HepG2 (cell line): Measurements from ENCODE around the gene GAL3ST3. TPM values are rescaled to one million over a fixed set of nuclear protein-coding genes. Genes with fewer than 3 reads are reported as not detected.

Source experiments
- ATAC-seq: fragments of 200-7000 bp; cut with Tn5 transposase; 3 replicates; pipeline ENCODE4 v1.9.1; 2020; ENCODE audit warnings: mild to moderate bottlenecking, moderate library complexity
- BruUV-seq: library from RNA; stranded (reverse); fragments of 400-500 nt; replicated peaks from 2 replicates; lab custom pipeline; 2021; lab: Mats Ljungman, UMichigan
- CTCF ChIA-PET: fragments of 300-600 bp; formaldehyde crosslinking; extraction: SDS; loops from one replicate; lab custom pipeline; 2021; ENCODE audit warnings: low total read pairs, inconsistent platforms, low intra/inter-chr PET ratio; lab: Yijun Ruan, JAX
- POLR2A ChIA-PET: fragments of 350-600 bp; sonication (Branson Sonifier 250); formaldehyde crosslinking; loops from one replicate; lab custom pipeline; 2020; ENCODE audit warnings: antibody characterized with exemption, inconsistent platforms; lab: Yijun Ruan, JAX
- DNase-seq: peaks from one replicate; pipeline ENCODE4 v3.0.0-alpha.2; 2015; ENCODE audit warnings: low spot score
- FAIRE-seq: peaks from 3 replicates; lab custom pipeline; 2011; peaks lifted over from hg19 to GRCh38; lab: Jason Lieb, UNC
- H2AFZ ChIP-seq: one replicate; pipeline ENCODE4 v1.6.1; 2011; ENCODE audit warnings: low read length, inconsistent platforms
- H3K27ac ChIP-seq: fragments of 300-600 bp; 3 replicates; pipeline ENCODE4 v1.8.0; 2011; ENCODE audit warnings: mixed run types, mild to moderate bottlenecking, mixed read lengths, low read length, inconsistent platforms; ENCODE audit not compliant: insufficient read depth; ENCODE audit errors: extremely low read length
- H3K27me3 ChIP-seq, 2 experiments: fragments of 200-600 bp in 1 of 2; 2 replicates in 1 of 2; 3 replicates in 1 of 2; pipeline versions ENCODE4 v1.6.0 to v1.8.0; 2011; ENCODE audit warnings: low read length in 2 of 2, mild to moderate bottlenecking in 2 of 2, moderate library complexity in 2 of 2, inconsistent platforms in 1 of 2; ENCODE audit not compliant: insufficient read depth in 2 of 2, control insufficient read depth in 1 of 2
- H3K36me3 ChIP-seq, 2 experiments: fragments of 200-600 bp in 1 of 2; replicated peaks in 1 of 2; 2 replicates in 1 of 2; 3 replicates in 1 of 2; pipeline versions ENCODE4 v1.5.1 to v1.8.0; 2011; ENCODE audit warnings: low read length in 2 of 2, inconsistent platforms in 1 of 2; ENCODE audit not compliant: insufficient read depth in 2 of 2, control insufficient read depth in 1 of 2
- H3K4me1 ChIP-seq: 2 replicates; pipeline ENCODE4 v1.5.1; 2012; ENCODE audit warnings: low read length, inconsistent platforms; ENCODE audit not compliant: insufficient read depth
- H3K4me2 ChIP-seq: 2 replicates; pipeline ENCODE4 v1.6.0; 2011; ENCODE audit warnings: low read depth, low read length, inconsistent platforms
- H3K4me3 ChIP-seq, 3 experiments: fragments of 200-600 bp in 1 of 3; sonication (generic), shearing (Covaris generic) in 1 of 3; replicated peaks in 1 of 3; 2 replicates each; pipeline ENCODE4 v1.5.1; 2011 to 2016; ENCODE audit warnings: low read length in 3 of 3, inconsistent platforms in 2 of 3, low read depth in 2 of 3, mild to moderate bottlenecking in 2 of 3, control low read depth in 1 of 3, mixed read lengths in 1 of 3; ENCODE audit not compliant: insufficient read depth in 1 of 3
- H3K79me2 ChIP-seq: one replicate; pipeline ENCODE4 v1.6.1; 2011; ENCODE audit warnings: low read length, inconsistent platforms; ENCODE audit not compliant: insufficient read depth
- H3K9ac ChIP-seq: 2 replicates; pipeline ENCODE4 v1.6.0; 2011; ENCODE audit warnings: mild to moderate bottlenecking, low read depth, low read length, inconsistent platforms; ENCODE audit not compliant: insufficient read depth
- H3K9me3 ChIP-seq: 2 replicates; pipeline ENCODE4 v1.5.1; 2012; ENCODE audit warnings: mild to moderate bottlenecking, low read length
- H4K20me1 ChIP-seq: 2 replicates; pipeline ENCODE4 v1.6.0; 2011; ENCODE audit warnings: inconsistent platforms, mild to moderate bottlenecking, low read length, moderate library complexity; ENCODE audit not compliant: insufficient read depth
- HNF4A ChIP-seq: sonication (generic); formaldehyde crosslinking; IDR thresholded peaks from 2 replicates; pipeline ENCODE4 v1.4.0; 2020; ENCODE audit warnings: missing genetic modification reagents
- MAX ChIP-seq: IDR thresholded peaks from 2 replicates; pipeline ENCODE4 v1.6.1; 2012; ENCODE audit warnings: inconsistent platforms
- SMAD3 ChIP-seq: sonication (generic); formaldehyde crosslinking; IDR thresholded peaks from 2 replicates; pipeline ENCODE4 v1.4.0; 2020; ENCODE audit warnings: missing genetic modification reagents
- WIZ ChIP-seq: sonication (generic); formaldehyde crosslinking; IDR thresholded peaks from 2 replicates; pipeline ENCODE4 v1.5.1; 2020; ENCODE audit warnings: mild to moderate bottlenecking, missing genetic modification reagents
- ZNF629 ChIP-seq: sonication (generic); formaldehyde crosslinking; conservative IDR thresholded peaks from 2 replicates; pipeline ENCODE4 v1.5.0; 2020; ENCODE audit warnings: missing genetic modification reagents
- ZNF7 ChIP-seq: IDR thresholded peaks from 2 replicates; pipeline ENCODE4 v1.6.1; 2016; ENCODE audit warnings: missing biosample characterization, missing genetic modification reagents
- WGBS: methylation state at CpG from one replicate; pipeline ENCODE4 v1.1.6; 2017; ENCODE audit warnings: low lambda C conversion rate; 5-methylcytosine and 5-hydroxymethylcytosine counted together
- in situ Hi-C: cut with HindIII; loops from 2 replicates; pipeline ENCODE4 v1.10.0; 2017; ENCODE audit warnings: low pct_unique_long_range_greater_than_20kb; ENCODE audit not compliant: extremely low pct_ligation_motif_present
- intact Hi-C: fragments of 100-400 bp; cut with micrococcal nuclease; formaldehyde crosslinking; loops from one replicate; pipeline ENCODE4 v1.10.0; 2022; ENCODE audit not compliant: unreplicated experiment
- polyA plus RNA-seq, 8 experiments: library from polyadenylated mRNA; depleted of rRNA in 3 of 8; stranded (reverse) in 7 of 8; unstranded in 1 of 8; fragments of >200 nt; fragmentation: Illumina TruSeq in 4 of 8; extraction: Trizol in 4 of 8; gene quantifications; 2 replicates each; pipeline versions ENCODE4 v1.2.1 to v1.2.3, GENCODE V29; 2011 to 2016; ENCODE audit warnings: low read depth in 4 of 8, missing spikeins in 1 of 8, mixed read lengths in 1 of 8; ENCODE audit not compliant: insufficient read depth in 1 of 8
- total RNA-seq, 5 experiments: library from RNA; depleted of rRNA; stranded (reverse); fragments of >200 nt; fragmentation: Illumina TruSeq; extraction: Trizol; gene quantifications; 2 replicates each; pipeline ENCODE4 v1.2.3, GENCODE V29; 2016; ENCODE audit warnings: low read depth in 1 of 5
- TF ChIP-seq, protein P1 (sequence below): sonication (generic); formaldehyde crosslinking; conservative IDR thresholded peaks from 2 replicates; pipeline ENCODE4 v1.5.0; 2020; ENCODE audit warnings: missing genetic modification reagents
- TF ChIP-seq, protein P2 (sequence below): sonication (generic); formaldehyde crosslinking; IDR thresholded peaks from 2 replicates; pipeline ENCODE4 v1.4.0; 2020; ENCODE audit warnings: missing genetic modification reagents, borderline replicate concordance

GAL3ST3 gene
- total and polyA plus RNA-seq, 2 of the 13 experiments (the other 11 are each of a cell fraction or from before 2014, with no cell fraction given) = not detected

DNA sequence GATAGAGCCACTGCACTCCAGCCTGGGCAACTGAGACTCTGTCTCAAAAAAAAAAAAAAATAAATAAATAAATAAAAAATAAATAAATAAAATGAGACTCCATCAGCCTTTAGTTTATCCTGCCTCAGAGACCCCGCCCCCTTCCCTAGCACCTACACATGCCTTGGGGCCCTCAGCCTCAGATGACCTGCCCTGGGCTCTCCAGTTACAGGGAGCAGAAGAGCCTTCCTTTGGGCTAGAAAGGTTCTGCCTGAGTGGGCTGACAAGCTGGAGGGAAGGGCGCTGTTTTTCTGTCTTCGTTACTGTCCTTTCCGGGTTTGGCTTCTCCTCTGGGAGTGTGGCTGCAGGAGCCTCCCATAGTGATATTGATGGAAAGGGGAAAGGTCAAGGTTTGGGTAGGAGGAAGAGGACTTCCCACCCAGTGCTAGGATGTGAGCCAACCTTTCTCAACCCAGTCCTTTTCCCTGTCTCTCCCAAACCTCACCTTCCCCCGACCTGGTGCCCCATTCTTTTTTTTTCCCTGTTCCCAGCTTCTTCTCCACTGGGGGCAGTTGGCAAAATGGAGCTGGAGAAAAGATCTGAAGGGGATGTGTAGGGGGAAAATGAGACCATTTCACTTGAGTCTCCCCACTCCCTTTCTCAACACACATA lies 1.7 kb upstream of the GAL3ST3 start (continued):
- TF ChIP-seq, protein P1, sequence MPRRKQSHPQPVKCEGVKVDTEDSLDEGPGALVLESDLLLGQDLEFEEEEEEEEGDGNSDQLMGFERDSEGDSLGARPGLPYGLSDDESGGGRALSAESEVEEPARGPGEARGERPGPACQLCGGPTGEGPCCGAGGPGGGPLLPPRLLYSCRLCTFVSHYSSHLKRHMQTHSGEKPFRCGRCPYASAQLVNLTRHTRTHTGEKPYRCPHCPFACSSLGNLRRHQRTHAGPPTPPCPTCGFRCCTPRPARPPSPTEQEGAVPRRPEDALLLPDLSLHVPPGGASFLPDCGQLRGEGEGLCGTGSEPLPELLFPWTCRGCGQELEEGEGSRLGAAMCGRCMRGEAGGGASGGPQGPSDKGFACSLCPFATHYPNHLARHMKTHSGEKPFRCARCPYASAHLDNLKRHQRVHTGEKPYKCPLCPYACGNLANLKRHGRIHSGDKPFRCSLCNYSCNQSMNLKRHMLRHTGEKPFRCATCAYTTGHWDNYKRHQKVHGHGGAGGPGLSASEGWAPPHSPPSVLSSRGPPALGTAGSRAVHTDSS (CRISPR knock-in tag) = no peak
- TF ChIP-seq MAX = 0 out of 2 replicates have a peak, but pooled peaks have one; percentile 27
- TF ChIP-seq, protein P2, sequence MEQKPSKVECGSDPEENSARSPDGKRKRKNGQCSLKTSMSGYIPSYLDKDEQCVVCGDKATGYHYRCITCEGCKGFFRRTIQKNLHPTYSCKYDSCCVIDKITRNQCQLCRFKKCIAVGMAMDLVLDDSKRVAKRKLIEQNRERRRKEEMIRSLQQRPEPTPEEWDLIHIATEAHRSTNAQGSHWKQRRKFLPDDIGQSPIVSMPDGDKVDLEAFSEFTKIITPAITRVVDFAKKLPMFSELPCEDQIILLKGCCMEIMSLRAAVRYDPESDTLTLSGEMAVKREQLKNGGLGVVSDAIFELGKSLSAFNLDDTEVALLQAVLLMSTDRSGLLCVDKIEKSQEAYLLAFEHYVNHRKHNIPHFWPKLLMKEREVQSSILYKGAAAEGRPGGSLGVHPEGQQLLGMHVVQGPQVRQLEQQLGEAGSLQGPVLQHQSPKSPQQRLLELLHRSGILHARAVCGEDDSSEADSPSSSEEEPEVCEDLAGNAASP = peak; percentile 16; the same call in 1 of the 2 replicates

- in situ Hi-C loops = no loop called here
- H3K9me3 ChIP-seq = no peaks in the 10 kb centered on the region
- FAIRE-seq (no peak), DNase-seq (no peak), ATAC-seq (no peak)
- intact Hi-C loops = no loop called here
- H3K4me1 ChIP-seq = peaks cover 32% of the 10 kb centered on the region
- no peaks in the 10 kb centered on the region for H3K36me3 ChIP-seq
- no TSS peak for BruUV-seq
- CTCF ChIA-PET = no interaction called here
- peaks cover 0 to 41% of the 10 kb centered on the region in 2 experiments; a peak in 4 of 5 replicates for H3K27me3 ChIP-seq
- peaks cover 4% of the 10 kb centered on the region for H3K79me2 ChIP-seq
- no peak overlapping the region for H3K9ac ChIP-seq
- H3K27ac ChIP-seq = no peak overlapping the region
- WGBS = 9% methylated on average over 8 of the region's 11 CpGs
- H3K4me2 ChIP-seq = no peak overlapping the region
- no peak for TF ChIP-seq HNF4A
- TF ChIP-seq ZNF629 (CRISPR knock-in tag) = no peak
- TF ChIP-seq ZNF7 (CRISPR knock-in tag) = no peak
- TF ChIP-seq SMAD3 (CRISPR knock-in tag) = no peak
- TF ChIP-seq WIZ (CRISPR knock-in tag) = no peak
- no peaks in the 10 kb centered on the region for H4K20me1 ChIP-seq
- H2AFZ ChIP-seq = no peak overlapping the region
- POLR2A ChIA-PET = no interaction called here
- H3K4me3 ChIP-seq = no peak overlapping the region
Measured at GRCh38 chr11:66047541-66048365, 1.2 kb downstream of the GAL3ST3 start.
